B cell (primary cell): ENCODE measurements around the gene NT5C.

Source experiments
- EZH2 ChIP-seq: IDR thresholded peaks from 2 replicates; pipeline ENCODE4 v1.6.1; 2012; ENCODE audit warnings: borderline replicate concordance, low read depth, mild to moderate bottlenecking, moderate library complexity, low read length; ENCODE audit not compliant: insufficient read depth, poor library complexity, severe bottlenecking
- TF ChIP-seq, protein P1 (sequence below): fragments of 200-600 bp; IDR thresholded peaks from one replicate; pipeline ENCODE4 v1.8.0; 2022; ENCODE audit warnings: antibody characterized with exemption, mild to moderate bottlenecking

GRCh38 chr17:75082683-75083082 is 48.9 kb downstream of the NT5C start:
- no peak for TF ChIP-seq EZH2
- TF ChIP-seq, protein P1, sequence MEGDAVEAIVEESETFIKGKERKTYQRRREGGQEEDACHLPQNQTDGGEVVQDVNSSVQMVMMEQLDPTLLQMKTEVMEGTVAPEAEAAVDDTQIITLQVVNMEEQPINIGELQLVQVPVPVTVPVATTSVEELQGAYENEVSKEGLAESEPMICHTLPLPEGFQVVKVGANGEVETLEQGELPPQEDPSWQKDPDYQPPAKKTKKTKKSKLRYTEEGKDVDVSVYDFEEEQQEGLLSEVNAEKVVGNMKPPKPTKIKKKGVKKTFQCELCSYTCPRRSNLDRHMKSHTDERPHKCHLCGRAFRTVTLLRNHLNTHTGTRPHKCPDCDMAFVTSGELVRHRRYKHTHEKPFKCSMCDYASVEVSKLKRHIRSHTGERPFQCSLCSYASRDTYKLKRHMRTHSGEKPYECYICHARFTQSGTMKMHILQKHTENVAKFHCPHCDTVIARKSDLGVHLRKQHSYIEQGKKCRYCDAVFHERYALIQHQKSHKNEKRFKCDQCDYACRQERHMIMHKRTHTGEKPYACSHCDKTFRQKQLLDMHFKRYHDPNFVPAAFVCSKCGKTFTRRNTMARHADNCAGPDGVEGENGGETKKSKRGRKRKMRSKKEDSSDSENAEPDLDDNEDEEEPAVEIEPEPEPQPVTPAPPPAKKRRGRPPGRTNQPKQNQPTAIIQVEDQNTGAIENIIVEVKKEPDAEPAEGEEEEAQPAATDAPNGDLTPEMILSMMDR, result no peak
